Fibroblast of skin of abdomen (primary cell): ENCODE measurements around the gene SENP5.
A peak's percentile ranks its signal among the peaks of the same experiment; 100 is the strongest.

ENCODE experiments used
- DNase-seq: peaks from one replicate; pipeline ENCODE4 v3.0.0-alpha.2; 2013

The SENP5 gene

DNA sequence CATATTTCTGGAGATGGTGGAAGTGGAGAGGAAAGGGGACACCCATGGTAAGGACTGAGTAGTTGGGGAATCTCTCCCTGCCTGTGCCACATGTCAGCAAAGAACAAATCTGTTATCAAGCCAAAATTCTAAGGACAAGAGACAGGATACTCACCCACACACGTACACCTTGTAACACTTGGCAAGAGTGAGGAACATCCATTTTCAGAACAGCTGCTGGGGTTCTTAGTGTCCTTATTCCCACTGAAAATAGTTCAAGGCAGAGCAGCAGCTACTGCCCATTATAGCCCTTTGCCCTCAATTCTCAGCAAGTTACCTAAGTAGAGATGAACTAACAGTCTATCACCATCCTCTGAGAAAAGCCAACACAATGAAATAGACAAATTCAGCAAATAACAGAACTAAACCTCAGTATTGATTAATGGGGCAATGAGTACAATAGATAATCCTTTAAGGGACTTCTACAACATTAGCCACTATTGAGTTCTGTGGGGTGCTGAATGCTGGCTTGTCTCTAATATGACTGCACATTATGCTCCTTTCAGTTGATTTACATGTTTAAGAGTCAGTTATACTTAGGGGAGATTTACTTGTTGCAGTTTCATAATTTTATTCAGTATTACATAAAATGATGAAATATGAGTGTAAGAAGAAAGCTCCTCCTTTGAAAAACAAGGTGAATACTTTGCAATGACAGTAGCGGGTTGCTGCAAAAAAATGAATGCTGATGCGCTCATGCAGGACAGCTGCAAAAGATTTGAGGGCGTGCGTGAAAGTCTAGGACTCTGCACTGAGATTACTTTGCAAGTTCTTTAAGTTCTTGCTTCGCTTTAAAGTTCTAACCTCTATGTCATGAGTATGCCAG is 22.4 kb downstream of the SENP5 start:
- peak; percentile 55 for DNase-seq

DNA sequence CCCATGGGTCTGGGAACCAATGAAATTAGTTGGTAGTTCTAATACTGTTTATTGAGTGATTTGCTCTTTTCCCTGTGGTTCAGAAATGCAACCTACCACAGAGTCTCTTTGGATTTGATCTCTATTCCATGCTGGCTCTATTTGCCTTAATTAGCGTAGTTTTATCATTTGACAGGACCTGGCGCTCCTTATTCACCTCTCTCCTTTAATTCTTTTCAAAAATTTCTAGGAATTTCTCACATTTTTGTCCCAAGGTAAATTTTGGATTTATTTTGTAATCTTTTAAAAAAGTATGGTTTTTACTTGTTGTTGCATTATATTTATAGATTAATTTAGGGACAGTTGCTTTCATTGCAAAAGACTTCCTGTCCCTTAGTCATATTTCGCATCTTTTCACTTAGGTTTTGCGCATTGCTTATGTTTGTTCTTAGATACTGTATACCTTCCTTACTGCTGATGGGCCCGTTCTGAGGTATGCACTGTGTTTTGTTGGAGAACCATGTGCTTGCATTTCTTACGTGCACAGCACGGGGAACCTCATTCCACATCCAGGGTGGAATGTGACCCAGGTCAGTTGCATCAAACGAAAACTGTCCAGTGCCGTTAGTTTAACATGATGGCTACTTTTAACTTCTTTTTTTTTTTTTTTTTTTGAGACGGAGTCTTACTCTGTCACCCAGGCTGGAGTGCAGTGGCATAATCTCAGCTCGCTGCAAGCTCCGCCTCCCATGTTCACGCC is 27.0 kb downstream of the SENP5 start:
- DNase-seq: no peak

GRCh38 chr3:196896229-196896628 is 28.5 kb downstream of the SENP5 start:
- DNase-seq: no peak

DNA sequence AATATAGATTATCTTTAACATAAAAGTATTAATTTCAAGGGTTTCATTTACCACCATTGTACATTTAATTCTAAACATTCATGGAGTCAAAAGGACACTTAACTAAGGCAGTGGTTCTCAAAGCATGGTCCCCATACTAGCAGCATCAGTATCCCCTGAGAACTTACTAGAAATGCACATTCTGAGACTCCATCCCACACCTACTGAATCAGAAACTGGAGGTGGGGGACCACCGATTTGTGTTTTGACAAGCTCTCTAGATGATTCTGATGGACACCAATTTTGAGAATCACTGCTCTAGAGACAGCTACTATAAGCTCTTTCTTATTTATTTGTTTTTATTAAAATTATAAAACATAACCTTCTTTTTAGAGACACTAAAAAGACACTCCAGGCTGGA is 34.0 kb downstream of the SENP5 start:
- DNase-seq: no peak

GRCh38 chr3:196902296-196902695 is 34.6 kb downstream of the SENP5 start:
- no peak for DNase-seq

DNA sequence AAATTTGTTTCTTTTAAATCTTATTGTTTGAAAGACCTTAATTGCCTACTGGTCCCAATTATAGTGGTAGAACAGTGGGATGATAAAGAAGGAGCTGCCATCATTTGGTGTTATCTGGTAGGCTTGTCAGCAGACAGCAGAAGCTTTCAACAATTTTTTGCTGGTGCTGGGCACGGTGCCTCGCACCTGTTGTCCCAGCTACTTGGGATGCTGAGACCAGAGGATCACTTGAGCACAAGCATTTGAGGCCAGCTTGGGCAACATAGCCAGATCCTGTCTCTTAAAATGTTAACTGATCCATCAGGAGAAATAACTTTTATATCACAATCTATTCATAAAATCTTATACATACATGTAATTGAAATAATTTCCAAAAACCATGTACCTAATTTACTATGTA is 36.0 kb downstream of the SENP5 start:
- no peak for DNase-seq

DNA sequence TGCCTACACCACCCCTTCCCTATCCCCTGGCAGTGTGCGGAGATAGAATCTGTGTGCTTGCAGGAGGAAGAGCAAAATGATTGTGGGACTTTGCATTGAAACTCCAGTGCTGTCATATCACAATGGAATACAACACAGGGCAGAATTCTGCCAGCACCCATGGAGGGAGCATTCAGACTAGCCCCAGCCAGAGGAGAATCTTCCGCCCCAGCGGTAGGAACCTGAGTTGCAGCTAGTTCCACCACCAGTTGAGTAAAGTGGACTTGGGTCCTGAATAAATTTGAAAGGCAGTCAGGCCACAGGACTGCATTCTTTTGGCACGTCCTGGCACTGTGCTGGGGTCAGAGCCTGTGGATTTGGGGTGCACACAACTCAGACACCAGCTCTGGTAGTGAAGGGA is 47.1 kb downstream of the SENP5 start:
- no peak for DNase-seq

DNA sequence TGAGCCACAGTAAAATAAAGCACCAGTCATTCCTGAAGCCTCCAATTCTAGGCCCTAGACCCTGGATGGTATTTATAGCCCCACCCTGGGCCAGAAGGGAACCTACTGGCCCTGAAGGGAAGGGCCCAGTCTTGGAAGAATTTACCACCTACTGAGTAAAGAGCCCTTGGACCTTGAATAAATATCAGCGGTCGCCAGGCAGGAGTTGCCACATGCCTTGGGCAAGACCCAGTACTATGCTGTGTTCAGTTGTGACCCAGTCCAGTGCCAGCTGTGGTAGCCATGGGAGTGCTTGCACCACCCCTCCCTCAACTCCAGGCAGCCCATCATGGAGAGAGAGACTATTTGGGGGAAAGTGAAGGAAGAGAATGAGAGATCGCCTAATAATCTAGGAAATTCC is 47.7 kb downstream of the SENP5 start:
- DNase-seq: no peak

GRCh38 chr3:196916221-196916620 is 48.5 kb downstream of the SENP5 start:
- no peak for DNase-seq

DNA sequence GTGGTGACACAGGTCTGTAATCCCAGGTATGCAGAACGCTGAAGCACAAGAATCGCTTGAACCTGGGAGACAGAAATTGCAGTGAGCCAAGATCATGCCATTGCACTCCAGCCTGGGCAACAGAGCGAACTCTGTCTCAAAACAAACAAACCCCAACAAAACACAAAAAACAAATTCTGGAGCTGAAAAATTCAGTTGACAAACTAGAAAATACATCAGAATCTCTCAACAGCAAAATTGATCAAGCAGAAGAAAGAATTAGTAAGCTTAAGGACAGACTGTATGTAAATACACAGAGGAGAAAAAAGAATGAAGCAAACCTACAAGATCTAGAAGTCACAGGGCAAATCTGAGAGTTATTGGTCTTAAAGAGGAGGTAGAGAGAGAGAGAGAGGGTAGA is 49.3 kb downstream of the SENP5 start:
- no peak for DNase-seq

GRCh38 chr3:196918968-196919367 is 51.2 kb downstream of the SENP5 start:
- DNase-seq: no peak

DNA sequence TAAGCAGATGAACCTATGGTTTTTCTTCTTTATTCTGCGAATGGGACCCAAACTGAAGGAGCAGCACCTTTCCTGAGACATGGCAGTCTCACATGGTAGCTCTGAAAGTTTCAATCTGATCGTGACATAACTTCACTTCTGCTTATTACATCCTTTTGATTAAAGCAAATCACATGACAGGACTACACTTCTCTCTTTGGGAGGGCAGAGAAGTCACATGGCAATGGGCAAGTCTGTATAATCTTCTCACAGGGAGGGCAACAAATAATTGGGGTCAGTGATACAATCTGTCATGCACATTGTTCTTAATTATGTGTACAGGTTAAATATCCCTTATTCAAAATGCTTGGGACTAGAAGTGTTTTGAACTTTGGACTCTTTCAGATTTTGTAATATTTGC is 53.0 kb downstream of the SENP5 start:
- DNase-seq: no peak

DNA sequence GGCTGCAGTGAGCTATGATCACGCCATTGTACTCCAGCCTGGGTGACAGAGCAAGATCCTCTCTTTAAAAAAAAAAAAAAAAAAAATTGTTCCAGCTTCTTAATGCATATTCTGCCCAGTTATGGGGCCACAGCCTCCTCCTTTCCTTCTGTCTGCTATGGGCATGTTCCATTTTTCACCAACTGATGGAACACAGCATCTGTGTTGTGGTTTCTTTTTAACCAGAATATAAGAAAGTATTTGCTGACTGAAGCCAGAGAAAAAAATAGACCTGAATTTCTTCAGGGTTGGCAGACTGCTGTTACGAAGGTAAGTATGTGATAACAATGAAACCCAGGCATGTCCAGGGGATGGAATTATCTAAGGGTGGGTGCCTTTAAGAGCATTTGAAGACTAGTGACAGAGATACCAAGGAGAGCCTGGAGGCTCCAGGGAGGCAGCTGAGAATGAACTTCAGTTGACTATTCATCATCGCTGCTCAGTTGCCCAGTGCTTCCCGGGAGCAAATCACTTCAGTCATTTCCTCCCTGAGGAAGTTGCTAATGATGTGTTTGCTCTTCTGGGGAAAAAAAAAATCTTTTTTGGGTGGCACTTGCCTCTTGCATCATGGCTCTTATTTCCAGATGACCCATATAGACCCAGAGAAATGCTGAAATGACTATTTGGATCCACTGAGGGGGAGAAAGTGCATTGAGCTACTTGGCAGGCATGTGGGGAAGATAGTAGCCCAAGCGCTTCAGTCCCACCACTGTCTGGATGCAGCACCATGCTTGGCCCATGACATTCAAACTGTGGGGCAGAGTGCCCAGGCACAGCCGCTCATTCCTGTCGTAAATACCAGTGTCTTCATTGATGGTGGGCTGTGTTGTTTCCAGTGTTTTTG is 60.1 kb downstream of the SENP5 start:
- no peak for DNase-seq

DNA sequence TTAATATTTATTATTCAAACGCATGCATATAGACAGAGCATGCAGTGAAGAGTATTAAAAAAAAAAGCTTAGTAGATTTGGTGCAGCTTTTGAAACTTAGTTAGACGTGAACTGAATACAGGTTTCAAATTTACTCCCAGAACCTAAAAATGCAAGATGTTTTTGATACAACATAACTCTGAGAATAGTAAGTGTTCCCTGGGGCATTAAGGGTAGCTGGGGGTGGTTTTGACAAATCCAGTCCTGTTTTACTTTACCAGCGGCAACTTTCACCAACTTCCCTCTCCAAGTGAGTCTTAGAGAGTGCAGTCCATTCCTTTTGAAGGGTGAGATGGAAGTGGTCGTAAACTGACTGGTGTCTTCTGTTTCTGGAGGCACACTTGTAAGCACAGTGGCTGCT is 63.4 kb downstream of the SENP5 start:
- DNase-seq: no peak

DNA sequence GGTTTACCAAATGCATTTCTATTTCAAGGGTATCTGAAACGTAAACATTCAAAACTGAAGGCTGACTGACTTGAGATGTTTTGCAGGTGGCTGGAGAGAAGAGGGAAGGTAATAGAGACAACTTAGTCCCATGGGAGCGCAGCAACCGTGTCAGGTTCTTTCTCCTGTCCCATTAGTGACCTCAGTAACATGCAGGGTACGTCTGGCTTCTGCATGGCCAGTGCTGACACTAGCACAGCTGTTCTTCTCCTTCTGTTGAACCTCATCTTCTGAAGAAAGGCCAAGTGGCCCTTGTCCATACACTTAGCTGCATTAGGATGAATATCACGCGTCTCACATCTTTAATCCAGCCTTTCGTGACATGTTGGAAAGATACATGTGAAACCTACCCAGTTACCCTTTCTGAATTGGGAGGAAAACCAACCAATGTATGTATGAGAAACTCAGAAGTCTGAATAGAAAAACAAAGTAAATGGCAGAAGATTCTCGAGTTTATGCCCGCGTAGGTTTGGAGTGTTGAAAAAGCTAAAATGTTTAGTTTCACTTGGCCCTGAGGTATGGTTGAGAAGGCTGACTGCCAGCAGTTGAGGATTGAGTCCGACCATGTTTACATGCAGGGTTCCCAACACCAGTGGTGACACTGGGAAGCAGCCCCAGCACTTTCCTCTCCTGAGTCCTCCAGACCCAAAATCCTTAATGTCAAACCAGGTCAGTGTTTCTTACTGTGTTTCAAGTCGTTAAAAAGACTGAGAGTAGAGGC is 64.3 kb downstream of the SENP5 start:
- DNase-seq: no peak

GRCh38 chr3:196932600-196932999 is 64.9 kb downstream of the SENP5 start:
- no peak for DNase-seq

DNA sequence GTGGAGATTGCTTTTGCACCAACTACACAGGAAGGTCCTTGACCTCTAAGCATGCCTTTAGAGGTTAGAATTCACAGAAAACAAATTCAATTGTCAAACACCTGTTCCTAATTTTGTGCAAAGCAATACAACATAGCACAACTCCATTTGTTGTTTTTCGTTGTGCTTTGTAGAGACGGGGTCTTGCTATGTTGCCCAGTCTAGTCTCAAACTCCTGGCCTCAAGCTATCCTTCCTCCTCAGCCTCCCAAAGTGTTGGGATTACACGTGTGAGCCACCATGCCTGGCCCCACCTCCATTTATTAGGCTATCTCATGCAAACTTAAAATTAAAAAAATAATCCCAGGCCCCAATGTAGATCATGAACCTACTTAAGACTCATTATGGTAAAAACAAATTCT is 68.6 kb downstream of the SENP5 start:
- no peak for DNase-seq

DNA sequence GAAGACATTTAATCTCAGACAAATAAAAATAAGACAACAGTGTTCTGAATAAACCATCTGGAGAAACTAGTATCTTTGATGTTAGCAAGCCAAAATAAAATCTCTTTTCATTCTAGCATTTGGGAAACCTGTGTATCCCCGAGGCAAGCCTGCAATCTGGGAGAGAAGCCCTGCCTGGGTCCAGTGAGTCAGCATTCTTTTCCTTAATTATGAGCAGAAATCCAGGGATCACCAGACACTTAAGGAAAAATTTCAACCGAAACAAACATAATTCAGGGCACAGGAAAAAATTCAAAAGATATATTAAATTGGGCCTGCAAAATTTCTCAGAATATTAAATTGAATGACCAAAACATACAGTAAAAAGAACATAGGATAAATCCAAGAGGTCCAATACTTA is 70.4 kb downstream of the SENP5 start:
- DNase-seq: no peak

DNA sequence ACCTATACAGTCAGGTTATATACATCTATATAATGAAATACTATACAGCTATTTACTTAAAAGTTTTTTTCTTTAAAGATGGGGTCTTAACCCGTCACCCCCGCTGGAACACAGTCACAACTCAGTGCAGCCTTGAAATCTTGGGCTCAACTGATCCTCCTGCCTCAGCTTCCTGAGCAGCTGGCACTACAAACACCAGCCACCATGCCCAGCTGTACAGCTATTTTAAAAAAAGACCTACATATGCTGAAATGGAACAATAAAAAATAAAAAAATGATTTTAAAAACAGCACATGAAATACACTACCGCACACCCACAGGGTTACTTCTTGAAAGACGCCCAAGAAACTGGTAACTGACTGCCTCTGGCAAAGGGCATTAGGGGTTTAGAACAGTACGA is 70.9 kb downstream of the SENP5 start:
- DNase-seq: no peak

- DNase-seq: no peak
Observed at GRCh38 chr3:196941729-196942225, 74.1 kb downstream of the SENP5 start.

GRCh38 chr3:196942226-196942914 is 74.7 kb downstream of the SENP5 start, which contains the start of gene NCBP2:
Gene NCBP2, minus strand, starts transcription at chr3:196942528. Its CDS starts 25 bp downstream, at chr3:196942503.
- DNase-seq: peak; percentile 98
